Stomach (tissue), 4 donors: ENCODE data around the gene RNF213.
"Not testable (repeated sequence)": the region's sequence is repeated elsewhere in the genome, so short reads cannot be mapped to it uniquely, and the experiment has no call there.

ENCODE experiments used
- CTCF ChIP-seq, 7 experiments: fragments of 450-650 bp in 4 of 7; fragments of 200-600 bp in 3 of 7; sonication (generic) in 3 of 7; IDR thresholded peaks; one replicate each; pipeline ENCODE4 v1.5.1; 2016 to 2019; ENCODE audit warnings: antibody characterized with exemption in 7 of 7, control low read depth in 2 of 7, mild to moderate bottlenecking in 1 of 7
- POLR2A ChIP-seq, 4 donors: fragments of 450-650 bp; IDR thresholded peaks; one replicate each; pipeline ENCODE4 v1.6.1; 2016; ENCODE audit warnings: antibody characterized with exemption in 4 of 4, control low read depth in 2 of 4, mild to moderate bottlenecking in 1 of 4, moderate library complexity in 1 of 4

- not testable (repeated sequence) for TF ChIP-seq CTCF, POLR2A (IDR thresholded peaks at IDR 0.05)
Measured at GRCh38 chr17:80407917-80408316, 147.3 kb downstream of the RNF213 start.
